Dermis microvascular lymphatic vessel endothelial cell (primary cell): ENCODE measurements around the gene CPNE9. TPM values are rescaled to one million over a fixed set of nuclear protein-coding genes. Genes with fewer than 3 reads are reported as not detected.

Experiments
- DNase-seq, 2 donors: peaks; one replicate each; pipeline versions ENCODE4 v3.0.0 to v3.0.0-alpha.2; 2010; ENCODE audit warnings: low read depth in 2 of 2
- total RNA-seq: library from RNA; depleted of rRNA; stranded (reverse); fragments of >200 nt; gene quantifications from 2 replicates; pipeline ENCODE4 v1.2.1, GENCODE V29; 2014

The CPNE9 gene
- total RNA-seq, 1 donor from 2014 or later: not detected

DNA sequence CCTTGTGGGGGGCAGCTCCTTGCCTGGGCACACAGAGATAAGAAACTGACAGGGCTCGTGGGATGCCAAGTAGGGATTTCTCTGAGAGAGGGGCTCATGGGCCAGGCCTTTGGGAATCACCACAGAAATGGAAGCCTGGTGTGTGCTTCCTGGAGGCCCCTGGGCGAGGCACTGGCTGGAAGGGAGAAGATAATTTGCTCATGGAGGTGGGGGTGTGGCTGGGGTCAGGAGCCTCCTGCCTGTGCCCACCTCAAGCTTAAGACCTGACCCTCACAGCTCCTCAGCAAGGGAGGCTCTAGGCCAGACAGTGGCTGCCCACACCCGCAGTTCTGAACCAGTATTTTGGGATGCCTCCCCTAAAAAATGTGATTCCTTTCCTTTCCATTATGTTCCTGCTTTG lies 16.9 kb upstream of the CPNE9 start:
- no peak for DNase-seq

DNA sequence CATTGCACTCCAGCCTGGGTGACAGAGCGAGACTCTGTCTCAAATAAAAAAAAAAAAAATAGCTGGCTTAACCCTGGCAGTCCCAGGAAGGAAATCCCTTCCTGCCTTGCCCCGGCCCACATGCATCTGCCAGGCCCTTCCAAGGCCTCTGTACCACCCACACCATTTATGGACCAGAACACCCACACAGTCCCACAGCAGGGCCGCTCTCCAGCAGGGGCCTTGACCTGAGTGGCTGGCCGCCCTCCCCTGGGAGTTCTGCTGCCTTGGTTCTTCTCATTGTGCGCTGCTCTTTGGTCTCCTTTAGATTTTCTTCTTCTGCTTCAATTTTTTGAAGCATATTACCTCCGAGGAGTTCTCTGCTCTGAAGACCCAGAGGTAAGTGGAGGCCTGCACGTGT lies 16.1 kb upstream of the CPNE9 start:
- DNase-seq: no peak

GRCh38 chr3:9688961-9689360 lies 14.7 kb upstream of the CPNE9 start:
- no peak for DNase-seq

DNA sequence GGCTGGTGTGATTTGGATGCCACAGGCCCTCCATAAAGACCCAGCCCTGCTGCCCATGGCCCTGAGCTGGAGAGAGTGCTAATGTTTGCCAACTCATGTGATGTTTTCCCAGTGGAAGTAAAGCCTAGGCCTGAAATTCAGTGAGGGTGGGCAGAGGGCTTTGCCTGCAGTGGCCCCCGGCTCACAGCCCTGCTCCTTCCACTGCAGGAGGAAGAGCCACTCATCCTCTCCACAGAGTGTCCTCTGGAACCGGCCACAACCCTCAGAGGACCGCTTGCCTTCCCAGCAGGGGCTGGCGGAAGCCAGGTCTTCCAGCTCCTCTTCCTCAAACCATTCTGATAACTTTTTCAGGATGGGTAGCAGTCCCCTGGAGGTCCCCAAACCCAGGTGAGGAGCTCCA lies 13.9 kb upstream of the CPNE9 start:
- DNase-seq: no peak

GRCh38 chr3:9690451-9691450 lies 12.9 kb upstream of the CPNE9 start:
- DNase-seq: no peak

DNA sequence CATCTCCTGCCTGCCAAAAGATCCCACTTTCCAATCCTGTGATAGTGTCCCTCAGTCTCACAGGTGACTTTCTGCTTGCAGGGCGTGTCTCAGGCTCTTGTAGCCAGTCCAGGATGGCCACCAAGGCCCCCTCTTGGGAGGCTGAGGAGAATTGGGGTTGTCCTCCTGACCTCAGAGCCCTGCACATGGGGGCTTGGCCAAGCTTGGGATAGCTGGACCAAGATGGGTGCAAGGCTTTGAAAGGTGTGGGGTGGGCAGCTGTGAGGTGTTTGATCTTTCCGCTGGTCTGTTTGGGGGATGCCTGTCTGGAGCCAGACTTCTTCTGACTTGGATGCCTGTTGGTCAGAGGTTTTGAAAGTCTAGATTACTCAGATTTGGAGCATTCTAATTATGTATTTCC lies 12.0 kb upstream of the CPNE9 start:
- DNase-seq: no peak

GRCh38 chr3:9692416-9692815 lies 11.2 kb upstream of the CPNE9 start:
- no peak for DNase-seq

DNA sequence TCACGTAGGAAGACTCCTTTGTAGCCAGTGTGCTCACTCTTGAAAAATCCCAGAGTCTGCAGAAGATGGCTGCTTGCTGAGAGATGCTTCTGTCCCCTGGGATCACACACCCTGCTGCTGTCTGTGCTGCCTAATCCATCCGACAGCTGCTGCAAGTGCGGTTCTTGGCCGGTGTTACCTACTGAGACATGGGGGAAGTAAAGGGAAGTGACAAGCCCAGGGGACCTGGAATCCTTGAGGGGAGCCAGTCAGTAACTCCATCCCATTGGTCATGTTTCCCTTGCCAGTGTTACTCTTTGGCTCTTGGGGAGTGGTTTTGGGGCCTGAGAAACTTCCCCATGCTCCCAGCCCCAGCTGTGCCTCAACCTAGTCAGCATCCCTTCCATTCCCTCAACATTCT lies 8.3 kb upstream of the CPNE9 start:
- no peak for DNase-seq

DNA sequence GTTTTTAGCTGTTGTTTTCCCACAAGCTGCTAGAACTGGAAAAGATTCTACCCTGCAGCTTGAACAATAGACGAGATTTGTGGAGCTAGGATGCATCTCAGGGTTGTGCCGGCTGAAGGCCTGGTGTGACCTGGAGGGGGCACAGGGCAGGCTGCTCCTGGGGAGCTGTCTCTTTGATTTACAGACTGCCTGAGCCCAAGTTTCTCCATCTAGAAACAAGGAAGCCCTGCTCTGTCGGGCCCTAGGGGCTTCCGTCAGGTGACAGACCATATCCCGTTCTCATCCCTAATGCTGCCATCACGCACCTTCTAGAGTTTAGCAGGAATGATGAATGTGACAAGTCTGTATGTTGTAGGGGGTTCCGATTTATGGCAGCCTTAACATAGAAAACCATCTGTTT lies 7.9 kb upstream of the CPNE9 start:
- DNase-seq: no peak

DNA sequence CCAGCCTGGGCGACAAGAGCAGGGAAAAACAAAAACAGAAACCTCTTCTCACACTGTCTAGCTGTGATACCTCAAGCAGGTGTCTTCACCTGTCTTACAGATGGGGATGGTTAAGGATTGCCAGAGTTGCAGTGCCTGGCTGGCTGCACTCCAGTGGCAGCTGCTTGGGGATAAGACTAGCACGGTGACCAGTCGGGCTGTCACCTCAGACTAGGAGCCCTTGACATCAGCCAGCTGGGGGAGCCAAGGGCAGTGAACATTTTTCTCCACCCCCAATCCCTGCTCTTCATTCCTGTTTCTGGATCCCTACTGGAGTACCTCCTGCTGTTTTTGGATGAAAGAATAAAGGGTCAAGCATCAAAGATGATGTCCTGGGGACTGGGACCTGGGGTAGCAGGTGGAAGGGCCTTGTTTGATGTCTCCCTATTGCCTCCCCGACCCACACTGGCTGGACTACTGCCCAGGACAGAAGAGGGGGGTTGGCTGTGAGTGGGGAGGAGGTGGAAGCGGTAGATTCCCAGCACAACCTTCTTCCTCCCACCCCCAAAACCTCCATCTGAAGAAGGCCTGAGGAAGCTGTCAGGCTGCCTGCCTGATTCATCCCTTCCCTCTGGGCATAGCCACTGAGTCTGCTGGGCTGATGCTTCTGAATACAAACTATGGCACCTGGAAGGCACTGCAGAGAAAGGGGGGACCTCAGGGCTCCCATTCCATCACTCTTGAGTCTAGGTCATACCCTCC lies 7.0 kb upstream of the CPNE9 start:
- no peak for DNase-seq

GRCh38 chr3:9697892-9698291 lies 5.7 kb upstream of the CPNE9 start:
- no peak for DNase-seq

DNA sequence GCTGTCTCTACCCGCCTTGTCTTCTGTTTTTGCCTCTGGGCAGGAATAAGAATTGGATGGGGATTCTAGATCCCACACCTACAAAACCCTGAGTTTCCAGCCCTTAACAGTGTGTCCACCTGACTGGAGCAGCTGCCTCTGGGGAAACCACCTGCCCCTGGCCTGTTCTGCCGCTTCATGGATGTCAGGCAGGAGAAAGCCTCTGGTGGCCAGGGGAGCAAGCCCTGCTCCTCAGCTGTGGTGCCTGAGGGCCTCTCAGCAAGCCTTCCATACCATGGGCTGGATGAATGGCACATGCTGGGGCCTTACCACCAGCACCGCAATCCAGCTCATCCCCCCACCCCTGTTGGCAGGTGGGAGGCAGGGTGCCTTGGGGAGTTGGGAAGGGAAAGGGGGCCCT lies 5.3 kb upstream of the CPNE9 start:
- no peak for DNase-seq

- DNase-seq: no peak
Measured at GRCh38 chr3:9700536-9700935, 3.1 kb upstream of the CPNE9 start.

GRCh38 chr3:9701006-9701405 lies 2.6 kb upstream of the CPNE9 start:
- no peak for DNase-seq

GRCh38 chr3:9701711-9702110 lies 1.9 kb upstream of the CPNE9 start:
- no peak for DNase-seq

GRCh38 chr3:9703240-9703639 lies 393 bp upstream of the CPNE9 start:
- DNase-seq: no peak

DNA sequence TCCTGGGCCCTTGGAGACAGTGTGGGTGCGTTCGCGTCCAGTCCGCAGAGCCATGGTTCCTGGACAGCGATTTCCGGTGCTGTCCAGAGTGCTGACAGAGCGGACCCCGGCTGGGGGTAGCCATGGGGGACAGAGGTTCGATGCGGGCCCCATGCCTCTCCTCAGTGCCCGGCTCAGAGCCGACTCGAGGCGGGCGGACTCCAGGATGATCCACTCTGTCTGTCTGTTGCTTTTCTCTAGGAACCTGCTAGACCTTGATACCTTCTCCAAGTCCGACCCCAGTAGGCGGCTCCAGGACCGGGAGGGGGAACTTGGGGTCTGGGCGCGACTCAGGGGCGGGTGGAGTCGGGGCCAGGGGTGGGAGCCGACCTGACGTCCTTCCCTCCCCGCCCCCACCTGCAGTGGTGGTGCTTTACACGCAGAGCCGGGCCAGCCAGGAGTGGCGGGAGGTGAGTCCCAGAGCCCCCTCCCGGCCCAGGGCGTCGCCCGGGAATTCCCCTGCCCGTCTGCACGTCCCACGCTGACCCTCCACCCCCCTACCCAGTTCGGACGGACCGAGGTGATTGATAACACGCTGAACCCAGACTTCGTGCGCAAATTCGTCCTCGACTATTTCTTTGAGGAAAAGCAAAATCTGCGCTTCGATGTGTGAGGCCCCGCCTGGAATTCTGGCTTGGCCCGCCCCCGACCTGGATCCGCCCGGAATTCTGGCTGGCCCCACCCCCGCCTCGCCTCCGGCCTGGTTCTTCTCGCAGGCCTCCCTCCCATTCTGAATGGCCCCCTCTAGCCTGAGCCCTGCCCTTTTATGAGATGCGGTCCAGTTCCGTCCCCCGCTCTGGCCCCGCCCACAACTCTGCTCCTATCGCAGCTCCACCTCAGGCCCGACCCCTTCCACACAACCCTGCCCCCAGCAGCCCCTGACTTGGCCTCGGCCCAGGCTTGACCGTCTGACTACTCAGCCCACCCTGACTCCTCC lies 1.0 kb downstream of the CPNE9 start:
- peak in 1 of 2 donors; percentile 47 for DNase-seq

DNA sequence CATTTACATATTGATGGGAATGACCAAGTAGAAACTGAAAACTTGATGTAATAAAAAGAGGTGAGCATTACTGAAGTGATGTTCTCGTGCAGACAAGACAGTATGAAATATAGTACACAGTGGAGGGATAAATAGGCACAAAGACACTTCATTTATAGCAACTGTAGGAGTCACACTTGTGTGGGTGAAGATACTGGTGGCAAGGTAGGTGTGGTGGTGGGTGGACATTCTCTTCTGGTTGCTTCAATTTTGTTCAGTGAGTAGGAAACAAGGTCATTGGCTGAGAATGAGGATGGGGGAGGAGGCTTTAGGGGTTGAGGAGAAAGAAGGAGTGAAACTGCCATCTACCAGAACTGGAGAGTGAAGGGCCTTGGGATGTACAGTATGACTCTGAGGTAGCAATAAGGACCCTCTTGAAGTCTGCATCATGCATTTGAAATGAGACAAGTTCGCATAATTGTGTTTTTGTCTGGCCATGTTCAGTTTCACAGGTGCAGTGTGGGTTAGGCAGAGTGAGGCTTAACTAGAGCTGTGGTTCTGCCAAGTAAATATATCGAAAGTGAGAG lies 6.6 kb downstream of the CPNE9 start:
- no peak for DNase-seq

GRCh38 chr3:9712415-9712814 lies 8.8 kb downstream of the CPNE9 start:
- DNase-seq: no peak

DNA sequence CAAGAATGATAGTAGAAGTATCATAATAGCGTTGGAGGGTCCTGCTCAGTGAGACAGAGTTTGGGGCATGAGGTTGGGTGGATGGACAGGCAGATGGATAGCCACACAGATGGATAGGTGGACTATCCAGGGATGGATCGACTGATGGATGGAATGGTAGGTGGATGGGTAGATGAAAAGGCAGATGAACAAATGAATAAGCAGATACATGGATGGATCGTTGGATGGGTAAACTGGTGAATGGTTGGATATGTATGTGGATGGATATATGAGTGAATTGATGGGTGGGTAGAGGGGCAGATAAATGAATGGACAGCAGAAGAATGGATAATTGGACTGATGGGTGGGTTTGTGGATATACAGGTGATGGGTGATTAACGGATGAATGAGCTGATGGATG lies 9.5 kb downstream of the CPNE9 start:
- DNase-seq: no peak

- DNase-seq: no peak
Measured at GRCh38 chr3:9715136-9715535, 11.5 kb downstream of the CPNE9 start.
